GM20000 (cell line): Measurements from ENCODE around the gene IRS2.

ENCODE experiments used
- DNase-seq: peaks from one replicate; pipeline ENCODE4 v3.0.0; 2012; ENCODE audit warnings: low spot score
- CTCF ChIP-seq: IDR thresholded peaks from 2 replicates; pipeline ENCODE4 v1.5.1; 2012; ENCODE audit warnings: mild to moderate bottlenecking, control low read depth; ENCODE audit errors: extremely low read depth, missing control alignments

IRS2 gene

GRCh38 chr13:109730812-109731335, 55.5 kb downstream of the IRS2 start:
- no peak for DNase-seq
- TF ChIP-seq CTCF = no peak

DNA sequence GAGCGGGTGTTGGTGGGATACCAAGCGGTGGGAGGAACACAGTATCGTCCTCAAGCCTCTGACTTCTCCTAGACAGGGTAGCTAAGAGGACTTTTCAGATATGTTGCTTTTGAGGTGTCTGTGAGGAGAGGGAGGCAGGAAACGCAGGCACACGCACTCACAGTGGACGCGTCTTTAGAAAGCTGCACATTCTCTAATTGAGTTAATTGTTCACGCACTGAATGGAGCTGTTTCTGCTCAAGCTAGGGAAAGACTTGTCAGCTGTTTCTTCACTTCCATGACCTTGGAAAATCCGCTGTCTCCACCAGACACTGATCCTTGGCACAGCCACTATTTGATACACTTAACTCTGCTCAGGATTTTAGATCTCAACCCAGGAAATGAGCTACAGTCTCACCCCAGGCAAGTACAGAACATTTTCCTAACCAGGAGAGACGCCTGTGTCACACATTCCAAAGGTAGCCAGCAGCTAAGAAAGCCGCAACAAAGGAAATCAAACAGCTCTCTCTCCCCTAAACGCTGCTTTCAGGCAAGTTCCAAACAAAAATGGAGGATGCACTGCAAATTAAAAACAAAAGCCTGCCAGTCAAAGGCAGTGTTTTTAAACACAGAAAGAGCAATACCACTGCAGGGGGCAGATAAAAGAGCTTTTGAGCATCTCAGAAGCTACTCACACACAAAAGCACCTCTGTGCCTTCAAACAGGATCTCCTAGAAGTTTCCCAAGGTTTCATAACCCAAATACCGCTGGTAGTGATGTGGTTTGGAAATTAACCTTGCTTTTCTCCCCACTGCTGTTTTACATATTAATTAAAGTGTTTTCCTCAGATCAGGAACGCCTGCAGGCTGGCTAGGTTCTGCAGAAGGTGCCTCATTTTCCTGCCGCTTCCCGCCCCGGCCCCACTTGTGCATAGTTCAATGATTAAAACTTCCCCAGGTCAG, 57.3 kb downstream of the IRS2 start:
- TF ChIP-seq CTCF = no peak
- DNase-seq = no peak

GRCh38 chr13:109728061-109728460, 58.3 kb downstream of the IRS2 start:
- no peak for DNase-seq
- no peak for TF ChIP-seq CTCF

- no peak for DNase-seq
- TF ChIP-seq CTCF = no peak
Observed at GRCh38 chr13:109727251-109727650, 59.1 kb downstream of the IRS2 start.

DNA sequence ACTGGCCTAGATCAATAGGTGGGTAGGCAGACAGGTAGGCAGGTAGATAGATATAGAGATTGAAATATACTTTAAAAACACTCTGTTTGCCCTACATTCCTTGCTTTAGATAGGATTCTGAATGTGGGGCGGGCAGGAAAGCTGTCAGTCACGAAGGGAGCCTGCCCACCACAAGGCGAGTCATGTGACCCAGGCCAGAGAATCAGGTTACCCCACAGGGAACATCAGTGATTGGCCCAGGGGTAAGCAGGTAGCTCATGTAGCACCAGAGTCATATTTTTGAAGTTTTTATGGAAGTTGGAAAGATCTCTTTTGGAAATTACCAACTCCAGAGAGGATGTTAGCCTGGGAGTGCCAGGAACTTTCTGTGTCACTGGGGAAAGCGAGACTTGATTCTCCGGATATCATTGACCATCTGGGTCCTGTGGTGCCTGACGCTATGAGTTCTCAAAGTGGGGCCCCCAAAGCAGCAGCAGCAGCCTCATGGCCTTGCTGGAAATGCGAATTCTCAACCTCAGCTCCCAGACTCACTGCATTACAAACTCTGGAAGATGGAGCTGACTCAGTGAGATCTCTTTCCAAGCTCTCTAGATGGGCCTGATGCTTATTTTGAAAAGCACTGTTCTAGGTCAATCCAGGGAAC, 60.3 kb downstream of the IRS2 start:
- no peak for TF ChIP-seq CTCF
- DNase-seq = no peak

DNA sequence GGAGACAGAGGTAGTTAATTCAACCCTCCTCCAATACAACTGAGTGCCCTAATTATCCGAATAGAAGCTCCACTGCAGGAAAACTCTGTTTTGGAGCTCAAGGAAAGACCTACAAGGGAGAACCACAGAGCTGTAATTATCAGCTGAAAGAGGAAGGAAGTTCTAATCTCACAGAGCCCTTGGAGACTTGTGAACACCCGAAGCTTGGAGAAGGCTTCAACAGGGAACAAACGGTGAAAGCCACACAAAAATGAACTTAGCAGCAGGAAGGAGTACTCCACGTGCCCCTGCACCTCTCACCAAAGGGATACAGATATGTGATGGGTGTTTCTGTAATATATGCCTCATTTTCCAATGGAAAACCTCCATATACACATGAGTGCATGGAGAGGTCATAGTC, 61.1 kb downstream of the IRS2 start:
- TF ChIP-seq CTCF = no peak
- DNase-seq = no peak

GRCh38 chr13:109724603-109725002, 61.8 kb downstream of the IRS2 start:
- no peak for DNase-seq
- TF ChIP-seq CTCF = no peak
